K562 (cell line): ENCODE results near the gene TMEM164. TPM values are rescaled to one million over a fixed set of nuclear protein-coding genes. Genes with fewer than 3 reads are reported as not detected.

Experiments
- ATAC-seq: fragments of 200-7000 bp; cut with Tn5 transposase; 3 replicates; pipeline ENCODE4 v1.9.1; 2020; ENCODE audit warnings: moderate library complexity
- BruUV-seq: library from RNA; stranded (reverse); fragments of 400-500 nt; replicated peaks from 2 replicates; lab custom pipeline; 2021; lab: Mats Ljungman, UMichigan
- CTCF ChIA-PET: fragments of 300-600 bp; formaldehyde crosslinking; extraction: SDS; loops from one replicate; lab custom pipeline; 2021; ENCODE audit warnings: low intra/inter-chr PET ratio; lab: Yijun Ruan, JAX
- POLR2A ChIA-PET: fragments of 300-600, 350-650 bp; sonication (Branson Sonifier 250); formaldehyde crosslinking; extraction: SDS; loops from one replicate; lab custom pipeline; 2021; ENCODE audit warnings: antibody characterized with exemption, inconsistent platforms; lab: Yijun Ruan, JAX
- DNase-seq, 4 experiments: peaks; one replicate each; pipeline versions ENCODE4 v3.0.0 to v3.0.0-alpha.2; 2011 to 2018; ENCODE audit warnings: low spot score in 3 of 4, mixed read lengths in 3 of 4; ENCODE audit errors: extremely low read depth in 1 of 4
- FAIRE-seq: peaks from 2 replicates; lab custom pipeline; 2011; peaks lifted over from hg19 to GRCh38; lab: Jason Lieb, UNC
- H2AFZ ChIP-seq: 2 replicates; pipeline ENCODE4 v1.6.0; 2011; ENCODE audit warnings: low read depth, low read length, control low read depth, inconsistent platforms
- H3K27ac ChIP-seq: fragments of 200-600 bp; 3 replicates; pipeline ENCODE4 v1.8.0; 2011; ENCODE audit warnings: low read depth, mild to moderate bottlenecking, control low read depth, inconsistent platforms, low read length, moderate library complexity, mixed read lengths; ENCODE audit errors: extremely low read depth
- H3K27me3 ChIP-seq, 2 experiments: fragments of 300-600 bp in 1 of 2; 2 replicates in 1 of 2; 3 replicates in 1 of 2; pipeline versions ENCODE4 v1.6.0 to v1.8.0; 2011; ENCODE audit warnings: inconsistent platforms in 2 of 2, low read length in 2 of 2, mild to moderate bottlenecking in 1 of 2, mixed read lengths in 1 of 2, moderate library complexity in 1 of 2; ENCODE audit not compliant: control insufficient read depth in 2 of 2, insufficient read depth in 2 of 2
- H3K36me3 ChIP-seq: fragments of 300-600 bp; 3 replicates; pipeline ENCODE4 v1.8.0; 2011; ENCODE audit warnings: mild to moderate bottlenecking, low read length, inconsistent platforms; ENCODE audit not compliant: control insufficient read depth, insufficient read depth
- H3K4me1 ChIP-seq, 2 experiments: fragments of 200-600 bp in 1 of 2; replicated peaks in 1 of 2; 2 replicates in 1 of 2; 3 replicates in 1 of 2; pipeline versions ENCODE4 v1.5.1 to v1.8.0; 2011; ENCODE audit warnings: inconsistent platforms in 2 of 2, low read length in 2 of 2, mild to moderate bottlenecking in 1 of 2, mixed read lengths in 1 of 2, moderate library complexity in 1 of 2; ENCODE audit not compliant: control insufficient read depth in 2 of 2, insufficient read depth in 2 of 2
- H3K4me2 ChIP-seq: 2 replicates; pipeline ENCODE4 v1.6.1; 2011; ENCODE audit warnings: low read length, control low read depth, inconsistent platforms, mixed read lengths; ENCODE audit not compliant: insufficient read depth
- H3K4me3 ChIP-seq: fragments of 200-600 bp; sonication (generic), shearing (Covaris generic); 2 replicates; pipeline ENCODE4 v1.5.1; 2016; ENCODE audit warnings: control low read depth, inconsistent platforms
- H3K79me2 ChIP-seq: fragments of 200-600 bp; 3 replicates; pipeline ENCODE4 v1.8.0; 2011; ENCODE audit warnings: low read length, inconsistent platforms; ENCODE audit not compliant: control insufficient read depth, insufficient read depth
- H3K9ac ChIP-seq, 2 experiments: 2 replicates each; pipeline versions ENCODE4 v1.6.0 to v1.6.1; 2011; ENCODE audit warnings: low read depth in 2 of 2, low read length in 2 of 2, control low read depth in 1 of 2, inconsistent platforms in 1 of 2, mild to moderate bottlenecking in 1 of 2, mixed read lengths in 1 of 2; ENCODE audit not compliant: insufficient read depth in 1 of 2
- H3K9me1 ChIP-seq: one replicate; pipeline ENCODE4 v1.6.0; 2011; ENCODE audit warnings: inconsistent platforms, mild to moderate bottlenecking, low read length, moderate library complexity; ENCODE audit not compliant: control insufficient read depth, insufficient read depth
- H3K9me3 ChIP-seq: replicated peaks from 2 replicates; pipeline ENCODE4 v1.5.1; 2011; ENCODE audit warnings: low read depth, low read length, inconsistent platforms; ENCODE audit not compliant: control insufficient read depth, insufficient read depth
- H4K20me1 ChIP-seq: replicated peaks from 2 replicates; pipeline ENCODE4 v1.6.1; 2011; ENCODE audit warnings: low read length, inconsistent platforms, mixed read lengths; ENCODE audit not compliant: control insufficient read depth, insufficient read depth
- ATF7 ChIP-seq: fragments of 450-650 bp; IDR thresholded peaks from 2 replicates; pipeline ENCODE4 v1.7.1; 2014; ENCODE audit warnings: mild to moderate bottlenecking, moderate library complexity
- CBX5 ChIP-seq: IDR thresholded peaks from 2 replicates; pipeline ENCODE4 v1.6.1; 2014; ENCODE audit warnings: low read depth, borderline replicate concordance
- DEAF1 ChIP-seq: fragments of 450-650 bp; formaldehyde crosslinking; IDR thresholded peaks from 2 replicates; pipeline ENCODE4 v1.4.0; 2020; ENCODE audit warnings: mild to moderate bottlenecking, moderate library complexity
- EHMT2 ChIP-seq: fragments of 450-650 bp; IDR thresholded peaks from 2 replicates; pipeline ENCODE4 v1.6.1; 2018; ENCODE audit warnings: antibody characterized with exemption
- EP300 ChIP-seq: IDR thresholded peaks from 2 replicates; pipeline ENCODE4 v1.6.1; 2012; ENCODE audit warnings: low read length, improper control_type of control experiment
- GATAD2A ChIP-seq: fragments of 450-650 bp; IDR thresholded peaks from 2 replicates; pipeline ENCODE4 v1.6.1; 2017
- NELFE ChIP-seq: IDR thresholded peaks from 2 replicates; pipeline ENCODE4 v1.6.1; 2011; ENCODE audit warnings: mild to moderate bottlenecking; ENCODE audit not compliant: insufficient read depth, insufficient read length
- RB1 ChIP-seq: fragments of 450-650 bp; IDR thresholded peaks from 2 replicates; pipeline ENCODE4 v1.6.1; 2017; ENCODE audit warnings: low read depth, mild to moderate bottlenecking
- RFX7 ChIP-seq: fragments of 250-450 bp; sonication (Bioruptor Pico); IDR thresholded peaks from 2 replicates; pipeline ENCODE4 v1.5.1; 2021; ENCODE audit warnings: mild to moderate bottlenecking
- SMARCB1 ChIP-seq: IDR thresholded peaks from 2 replicates; pipeline ENCODE4 v1.6.1; 2011; ENCODE audit warnings: improper control_type of control experiment, low read depth; ENCODE audit not compliant: insufficient read length
- TAF15 ChIP-seq: fragments of 200-400 bp; formaldehyde crosslinking; IDR thresholded peaks from 2 replicates; pipeline ENCODE4 v1.6.1; 2017; ENCODE audit warnings: mild to moderate bottlenecking, low read depth, low read length, moderate library complexity
- TGIF2 ChIP-seq: sonication (generic); formaldehyde crosslinking; IDR thresholded peaks from 2 replicates; pipeline ENCODE4 v1.8.1; 2022; ENCODE audit warnings: mild to moderate bottlenecking, missing genetic modification reagents, moderate library complexity
- TRIM24 ChIP-seq, 2 experiments: fragments of 450-650 bp; IDR thresholded peaks; 2 replicates each; pipeline ENCODE4 v1.6.1; 2016
- ZC3H11A ChIP-seq: IDR thresholded peaks from 2 replicates; pipeline ENCODE4 v1.6.1; 2012; ENCODE audit warnings: low read depth, low read length, improper control_type of control experiment
- ZNF324 ChIP-seq: fragments of 250-450 bp; sonication (Bioruptor Pico); IDR thresholded peaks from 2 replicates; pipeline ENCODE4 v1.4.0; 2020; ENCODE audit warnings: mild to moderate bottlenecking
- ZNF696 ChIP-seq: fragments of 250-450 bp; sonication (Bioruptor Pico); conservative IDR thresholded peaks from 2 replicates; pipeline ENCODE4 v1.4.0; 2020; ENCODE audit warnings: mild to moderate bottlenecking, moderate library complexity
- WGBS: fragments of 100-300 bp; shearing (Covaris generic); methylation state at CpG from one replicate; pipeline ENCODE4 v1.1.6; 2016; ENCODE audit warnings: low coverage, mixed read lengths; ENCODE audit not compliant: insufficient coverage; ENCODE audit errors: missing lambda C conversion rate; 5-methylcytosine and 5-hydroxymethylcytosine counted together
- in situ Hi-C: fragments of 300-500 bp; cut with MboI; formaldehyde crosslinking; loops from 4 replicates; pipeline ENCODE4 v1.15.0; 2018; ENCODE audit warnings: inconsistent platforms, mixed read lengths
- intact Hi-C: fragments of 100-400 bp; cut with micrococcal nuclease; formaldehyde crosslinking; loops from 2 replicates; pipeline ENCODE4 v1.14.2; 2022
- polyA plus RNA-seq, 8 experiments: library from polyadenylated mRNA; depleted of rRNA in 4 of 8; stranded (reverse) in 5 of 8; unstranded in 3 of 8; fragments of >200 nt; fragmentation: Nextera tagmentation in 2 of 8; fragmentation: Illumina TruSeq in 1 of 8; extraction: Ambion mirVana in 2 of 8; extraction: Trizol in 1 of 8; gene quantifications; 2 replicates each; pipeline versions ENCODE4 v1.2.1 to v1.2.3, GENCODE V29; 2011 to 2014; ENCODE audit warnings: inconsistent platforms in 1 of 8, missing spikeins in 1 of 8
- total RNA-seq, 7 experiments: library from RNA; depleted of rRNA in 6 of 7; stranded (reverse); fragments of >200 nt in 6 of 7; fragmentation: Illumina TruSeq in 2 of 7; extraction: Trizol in 2 of 7; gene quantifications; 2 replicates each; pipeline versions ENCODE4 v1.2.1 to v1.2.3, GENCODE V29; 2011 to 2021; ENCODE audit warnings: low replicate concordance in 1 of 7
- TF ChIP-seq, protein P1 (sequence below): fragments of 250-450 bp; sonication (Bioruptor Pico); IDR thresholded peaks from 2 replicates; pipeline ENCODE4 v1.4.0; 2020; ENCODE audit warnings: mild to moderate bottlenecking, moderate library complexity
- TF ChIP-seq, protein P2 (sequence below), 2 experiments: IDR thresholded peaks in 1 of 2; conservative IDR thresholded peaks in 1 of 2; 2 replicates each; pipeline ENCODE4 v1.6.1; 2016; ENCODE audit warnings: low read depth in 2 of 2, mild to moderate bottlenecking in 1 of 2, missing compliant biosample characterization in 1 of 2, missing genetic modification characterization in 1 of 2, moderate library complexity in 1 of 2

Gene TMEM164
- total and polyA plus RNA-seq, 9 of the 15 experiments (the other 6 are each of a cell fraction or from before 2014, with no cell fraction given), result 2.4 to 57.3 (median 23.1) TPM

- no peaks in the 10 kb centered on the region for H3K27me3 ChIP-seq
- no peak overlapping the region for H3K4me3 ChIP-seq
- WGBS, result 57% methylated on average over 1 of the region's 1 CpG
- intact Hi-C loops, result no loop called here
- H3K9me3 ChIP-seq, result no peaks in the 10 kb centered on the region
- H3K36me3 ChIP-seq, result no peaks in the 10 kb centered on the region
- no peak for TF ChIP-seq ATF7
- no peak for TF ChIP-seq ZNF324 (CRISPR knock-in tag)
- TF ChIP-seq TAF15, result no peak
- TF ChIP-seq NELFE, result no peak
- no peak for TF ChIP-seq CBX5
- no peak for TF ChIP-seq DEAF1 (CRISPR knock-in tag)
- TF ChIP-seq SMARCB1, result no peak
- TF ChIP-seq ZNF696 (CRISPR knock-in tag), result no peak
- TF ChIP-seq, protein P1, sequence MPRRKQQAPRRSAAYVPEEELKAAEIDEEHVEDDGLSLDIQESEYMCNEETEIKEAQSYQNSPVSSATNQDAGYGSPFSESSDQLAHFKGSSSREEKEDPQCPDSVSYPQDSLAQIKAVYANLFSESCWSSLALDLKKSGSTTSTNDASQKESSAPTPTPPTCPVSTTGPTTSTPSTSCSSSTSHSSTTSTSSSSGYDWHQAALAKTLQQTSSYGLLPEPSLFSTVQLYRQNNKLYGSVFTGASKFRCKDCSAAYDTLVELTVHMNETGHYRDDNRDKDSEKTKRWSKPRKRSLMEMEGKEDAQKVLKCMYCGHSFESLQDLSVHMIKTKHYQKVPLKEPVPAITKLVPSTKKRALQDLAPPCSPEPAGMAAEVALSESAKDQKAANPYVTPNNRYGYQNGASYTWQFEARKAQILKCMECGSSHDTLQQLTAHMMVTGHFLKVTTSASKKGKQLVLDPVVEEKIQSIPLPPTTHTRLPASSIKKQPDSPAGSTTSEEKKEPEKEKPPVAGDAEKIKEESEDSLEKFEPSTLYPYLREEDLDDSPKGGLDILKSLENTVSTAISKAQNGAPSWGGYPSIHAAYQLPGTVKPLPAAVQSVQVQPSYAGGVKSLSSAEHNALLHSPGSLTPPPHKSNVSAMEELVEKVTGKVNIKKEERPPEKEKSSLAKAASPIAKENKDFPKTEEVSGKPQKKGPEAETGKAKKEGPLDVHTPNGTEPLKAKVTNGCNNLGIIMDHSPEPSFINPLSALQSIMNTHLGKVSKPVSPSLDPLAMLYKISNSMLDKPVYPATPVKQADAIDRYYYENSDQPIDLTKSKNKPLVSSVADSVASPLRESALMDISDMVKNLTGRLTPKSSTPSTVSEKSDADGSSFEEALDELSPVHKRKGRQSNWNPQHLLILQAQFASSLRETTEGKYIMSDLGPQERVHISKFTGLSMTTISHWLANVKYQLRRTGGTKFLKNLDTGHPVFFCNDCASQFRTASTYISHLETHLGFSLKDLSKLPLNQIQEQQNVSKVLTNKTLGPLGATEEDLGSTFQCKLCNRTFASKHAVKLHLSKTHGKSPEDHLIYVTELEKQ, result no peak
- no peak for TF ChIP-seq EHMT2
- no peak for TF ChIP-seq RFX7 (CRISPR knock-in tag)
- no peak for TF ChIP-seq GATAD2A
- no peak for TF ChIP-seq EP300
- no peak for TF ChIP-seq TGIF2 (CRISPR knock-in tag)
- no peak for TF ChIP-seq RB1
- TF ChIP-seq, protein P2, sequence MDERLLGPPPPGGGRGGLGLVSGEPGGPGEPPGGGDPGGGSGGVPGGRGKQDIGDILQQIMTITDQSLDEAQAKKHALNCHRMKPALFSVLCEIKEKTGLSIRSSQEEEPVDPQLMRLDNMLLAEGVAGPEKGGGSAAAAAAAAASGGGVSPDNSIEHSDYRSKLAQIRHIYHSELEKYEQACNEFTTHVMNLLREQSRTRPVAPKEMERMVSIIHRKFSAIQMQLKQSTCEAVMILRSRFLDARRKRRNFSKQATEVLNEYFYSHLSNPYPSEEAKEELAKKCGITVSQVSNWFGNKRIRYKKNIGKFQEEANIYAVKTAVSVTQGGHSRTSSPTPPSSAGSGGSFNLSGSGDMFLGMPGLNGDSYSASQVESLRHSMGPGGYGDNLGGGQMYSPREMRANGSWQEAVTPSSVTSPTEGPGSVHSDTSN (CRISPR knock-in tag; IDR thresholded peaks at IDR 0.05; ENCODE audit: low read depth), result no peak
- TF ChIP-seq, protein P2 (tag; conservative IDR thresholded peaks at IDR 0.05; ENCODE audit: low read depth), result no peak
- no peak for TF ChIP-seq ZC3H11A
- no peak for TF ChIP-seq TRIM24 (IDR thresholded peaks at IDR 0.05)
- H2AFZ ChIP-seq, result no peak overlapping the region
- H3K4me2 ChIP-seq, result no peak overlapping the region
- ATAC-seq (no peak), FAIRE-seq (no peak), DNase-seq (no peak)
- H3K27ac ChIP-seq, result no peak overlapping the region
- H3K4me1 ChIP-seq, result peaks cover 2% of the 10 kb centered on the region in 2 experiments; a peak in 2 of 5 replicates
- in situ Hi-C loops, result no loop called here
- POLR2A ChIA-PET, result no interaction called here
- peaks cover 14% of the 10 kb centered on the region; the same call in 2 of the 3 replicates for H3K79me2 ChIP-seq
- no peak overlapping the region for H3K9ac ChIP-seq
- CTCF ChIA-PET, result no interaction called here
- no peaks in the 10 kb centered on the region for H3K9me1 ChIP-seq
- no TSS peak for BruUV-seq
- H4K20me1 ChIP-seq, result peaks cover under 1% of the 10 kb centered on the region; the same call in 1 of the 2 replicates
These were observed 78.8 kb downstream of the TMEM164 start for GRCh38 chrX:110081740-110082139.
